Measurements from ENCODE around the gene SQOR.

The SQOR gene

GRCh38 chr15:45635191-45635638 is 386 bp downstream of the SQOR start:
- DNase-seq = peak; percentile 79

DNA sequence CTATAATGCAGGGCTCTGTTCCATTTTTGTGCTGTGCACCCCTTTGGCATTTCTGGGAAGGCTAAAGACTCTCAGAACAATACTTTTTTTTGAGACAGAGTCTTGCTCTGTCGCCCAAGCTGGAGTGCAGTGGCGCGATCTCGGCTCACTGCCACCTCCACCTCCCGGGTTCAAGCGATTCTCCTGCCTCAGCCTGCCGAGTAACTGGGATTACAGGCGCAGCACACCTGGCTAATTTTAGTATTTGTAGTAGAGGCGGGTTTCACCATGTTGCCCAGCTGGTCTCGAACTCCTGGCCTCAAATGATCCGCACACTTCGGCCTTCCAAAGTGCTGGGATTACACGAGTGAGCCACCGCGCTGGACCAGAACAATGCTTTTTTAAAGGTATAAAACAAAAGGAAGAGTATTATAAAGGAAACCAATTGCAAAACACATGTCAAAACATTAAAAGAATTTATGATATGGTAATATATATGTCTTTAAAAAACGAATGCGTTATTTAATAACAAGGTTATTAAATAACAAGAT is 999 bp downstream of the SQOR start:
- no peak for DNase-seq

- DNase-seq = no peak
These were observed 2.3 kb downstream of the SQOR start for GRCh38 chr15:45637141-45637540.

- peak; percentile 90 for DNase-seq
These were observed 2.8 kb downstream of the SQOR start for GRCh38 chr15:45637552-45638033.

GRCh38 chr15:45640616-45641015 is 5.8 kb downstream of the SQOR start:
- DNase-seq = peak; percentile 25

DNA sequence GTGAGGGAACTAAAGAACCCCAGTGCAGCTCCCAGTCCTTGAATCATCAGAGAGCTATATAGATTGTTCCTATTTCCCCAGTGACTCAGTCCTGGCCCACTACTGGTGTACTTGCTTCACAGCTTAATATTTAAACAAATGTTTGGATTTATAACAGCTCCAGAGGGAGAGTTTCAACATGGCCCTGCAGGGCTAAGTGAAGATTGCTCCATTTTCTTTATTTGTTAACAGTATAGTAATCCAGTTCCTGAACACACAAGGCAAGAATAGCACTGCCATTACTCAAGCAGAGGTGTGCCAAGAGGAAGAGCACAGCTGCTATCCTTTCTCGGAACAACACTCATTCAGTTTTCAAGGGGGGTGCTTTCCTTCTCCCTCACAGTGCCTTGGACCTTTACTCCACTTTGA is 6.5 kb downstream of the SQOR start:
- peak; percentile 53 for DNase-seq

DNA sequence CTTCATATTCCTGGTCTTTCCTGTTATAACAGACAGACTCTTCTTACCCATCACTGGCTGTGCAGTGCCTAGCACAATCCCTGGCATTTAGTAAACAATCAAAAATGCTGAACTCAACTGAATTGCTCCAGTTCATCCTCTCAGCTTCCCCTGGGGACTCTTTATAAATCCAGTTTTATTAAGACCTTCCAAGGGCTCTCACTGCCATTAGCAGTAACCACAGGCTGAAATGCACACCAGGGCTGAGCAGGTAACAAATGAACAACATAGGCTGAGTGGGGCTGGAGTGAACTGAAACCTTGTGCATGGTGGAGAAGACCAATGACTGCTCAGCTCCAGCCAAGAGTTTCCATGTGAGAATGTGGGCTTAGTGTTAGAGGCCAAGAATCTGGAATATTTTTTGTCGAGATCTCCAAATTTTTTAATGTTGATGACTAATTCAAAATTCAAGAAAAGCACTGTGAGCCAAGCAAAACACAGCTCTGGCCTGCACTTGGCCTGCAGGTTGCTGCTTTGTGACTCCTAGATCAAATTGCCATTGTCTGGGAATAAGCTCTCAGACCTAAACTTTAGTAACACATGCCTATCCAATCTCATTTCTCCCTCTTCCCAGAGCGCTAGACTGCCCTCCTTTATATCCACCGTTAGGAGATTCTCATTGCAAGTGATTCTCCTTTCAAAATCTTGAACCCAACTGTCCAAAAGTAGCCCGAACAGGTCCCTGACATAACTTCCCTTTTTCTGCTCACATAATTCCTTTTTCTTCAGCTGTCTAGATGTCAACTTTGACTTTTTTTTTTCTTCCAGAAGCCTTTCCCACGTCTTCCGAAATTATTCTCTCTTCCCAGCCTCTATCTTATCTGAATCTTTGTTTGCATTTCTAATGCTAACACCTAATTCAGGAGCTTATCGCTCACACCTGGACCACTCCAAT is 7.4 kb downstream of the SQOR start:
- DNase-seq = no peak

- peak; percentile 21 for DNase-seq
These were observed 9.6 kb downstream of the SQOR start for GRCh38 chr15:45644437-45644836.

- DNase-seq = peak; percentile 84
These were observed 10.5 kb downstream of the SQOR start for GRCh38 chr15:45645026-45645980.

- peak; percentile 69 for DNase-seq
These were observed 11.4 kb downstream of the SQOR start for GRCh38 chr15:45646220-45646619.

- no peak for DNase-seq
These were observed 13.0 kb downstream of the SQOR start for GRCh38 chr15:45647828-45648227.

- DNase-seq = peak; percentile 32
These were observed 13.8 kb downstream of the SQOR start for GRCh38 chr15:45648521-45649200.

DNA sequence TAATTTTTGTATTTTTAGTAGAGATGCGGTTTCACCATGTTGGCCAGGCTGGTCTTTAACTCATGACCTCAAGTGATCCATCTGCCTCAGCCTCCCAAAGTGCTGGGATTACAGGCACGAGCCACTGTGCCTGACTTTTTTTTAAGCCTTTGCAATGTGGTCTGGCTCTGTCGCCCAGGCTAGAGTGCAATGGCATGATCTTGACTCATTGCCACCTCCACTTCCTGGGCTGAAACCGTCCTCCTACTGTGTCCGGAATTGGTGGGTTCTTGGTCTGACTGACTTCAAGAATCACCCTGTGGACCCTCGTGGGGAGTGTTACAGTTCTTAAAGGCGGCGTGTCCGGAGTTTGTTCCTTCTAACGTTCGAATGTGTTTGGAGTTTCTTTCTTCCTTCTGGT is 15.2 kb downstream of the SQOR start:
- peak; percentile 72 for DNase-seq

DNA sequence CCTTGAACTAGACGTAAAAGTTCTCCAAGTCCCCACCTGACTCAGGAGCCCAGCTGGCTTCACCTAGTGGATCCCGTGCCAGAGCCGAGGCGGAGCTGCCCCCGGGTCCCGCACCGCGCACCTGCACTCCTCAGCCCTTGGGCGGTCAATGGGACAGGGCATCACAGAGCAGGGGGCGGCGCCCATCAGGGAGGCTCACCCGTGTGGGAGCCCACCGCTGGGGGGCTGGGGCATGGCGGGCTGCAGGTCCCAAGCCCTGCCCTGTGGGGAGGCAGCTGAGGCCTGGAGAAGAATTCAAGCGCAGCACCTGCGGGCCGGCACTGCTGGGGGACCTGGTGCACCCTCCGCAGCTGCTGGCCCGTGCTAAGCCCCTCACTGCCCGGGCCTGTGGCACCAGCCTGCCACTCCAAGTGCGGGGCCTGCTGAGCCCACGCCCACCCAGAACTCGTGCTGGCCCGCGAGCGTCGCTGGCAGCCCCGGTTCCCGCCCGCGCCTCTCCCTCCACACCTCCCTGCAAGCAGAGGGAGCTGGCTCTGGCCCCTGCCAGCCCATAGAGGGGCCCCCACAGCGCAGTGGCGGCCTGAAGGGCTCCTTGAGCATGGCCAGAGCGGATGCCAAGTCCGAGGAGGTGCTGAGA is 16.2 kb downstream of the SQOR start:
- no peak for DNase-seq

- DNase-seq = no peak
These were observed 19.0 kb downstream of the SQOR start for GRCh38 chr15:45653702-45654424.

DNA sequence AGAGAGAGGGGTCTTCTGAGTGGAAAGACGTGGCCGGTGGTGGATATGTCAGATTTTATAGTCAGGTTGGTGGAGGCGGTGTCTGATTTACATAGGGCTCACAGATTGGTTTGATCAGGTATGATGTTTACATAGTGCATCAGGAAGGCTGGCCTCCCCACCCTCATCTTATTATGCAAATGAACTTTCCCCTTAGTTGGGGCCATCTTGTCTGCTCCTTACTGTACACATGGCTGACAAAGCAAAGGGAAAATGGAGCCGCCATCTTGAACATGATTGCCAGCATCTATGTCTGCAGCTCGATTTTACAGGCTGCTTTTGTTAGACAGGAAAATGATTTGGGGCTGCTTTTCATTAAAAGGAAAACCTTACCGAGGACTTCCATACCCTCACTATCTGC is 19.9 kb downstream of the SQOR start:
- no peak for DNase-seq

- no peak for DNase-seq
These were observed 22.4 kb downstream of the SQOR start for GRCh38 chr15:45657254-45657653.

DNA sequence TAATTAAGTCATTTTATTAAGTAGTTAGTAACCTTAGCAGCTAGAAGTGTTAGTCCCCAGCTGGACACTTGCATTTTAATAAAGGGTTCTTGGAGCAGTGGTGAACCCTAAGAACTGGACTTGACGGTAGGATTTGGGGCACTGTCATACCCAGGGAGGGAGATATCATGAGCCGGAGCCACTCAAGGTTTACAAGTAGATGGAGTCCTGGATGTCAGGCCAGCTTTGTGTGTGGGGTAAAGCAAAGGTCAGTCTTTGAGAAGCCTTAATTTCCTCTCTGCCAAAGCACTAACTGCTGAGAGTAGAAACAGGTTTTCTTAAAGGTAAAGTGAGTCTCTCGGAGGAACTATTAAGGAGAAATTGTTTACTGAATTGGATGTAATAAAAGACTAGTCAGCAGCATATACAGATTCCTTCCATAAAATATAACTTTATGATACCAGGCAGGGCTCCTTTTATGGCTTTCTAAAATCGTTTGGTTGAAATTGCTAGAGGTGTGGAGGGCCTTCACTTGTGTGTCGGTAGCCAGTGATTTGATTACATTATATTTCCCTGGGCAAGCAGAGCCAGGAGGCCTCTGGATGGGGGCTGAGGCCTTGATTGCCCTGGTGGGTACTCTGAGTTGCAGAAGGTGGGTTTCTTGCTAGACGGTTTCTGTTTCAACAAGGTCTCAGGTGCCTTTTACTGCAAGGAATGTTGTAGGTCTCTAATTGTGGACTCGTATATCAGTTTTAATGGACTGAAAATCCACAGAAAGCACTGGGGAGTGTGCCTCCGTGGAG is 23.1 kb downstream of the SQOR start:
- DNase-seq = no peak

DNA sequence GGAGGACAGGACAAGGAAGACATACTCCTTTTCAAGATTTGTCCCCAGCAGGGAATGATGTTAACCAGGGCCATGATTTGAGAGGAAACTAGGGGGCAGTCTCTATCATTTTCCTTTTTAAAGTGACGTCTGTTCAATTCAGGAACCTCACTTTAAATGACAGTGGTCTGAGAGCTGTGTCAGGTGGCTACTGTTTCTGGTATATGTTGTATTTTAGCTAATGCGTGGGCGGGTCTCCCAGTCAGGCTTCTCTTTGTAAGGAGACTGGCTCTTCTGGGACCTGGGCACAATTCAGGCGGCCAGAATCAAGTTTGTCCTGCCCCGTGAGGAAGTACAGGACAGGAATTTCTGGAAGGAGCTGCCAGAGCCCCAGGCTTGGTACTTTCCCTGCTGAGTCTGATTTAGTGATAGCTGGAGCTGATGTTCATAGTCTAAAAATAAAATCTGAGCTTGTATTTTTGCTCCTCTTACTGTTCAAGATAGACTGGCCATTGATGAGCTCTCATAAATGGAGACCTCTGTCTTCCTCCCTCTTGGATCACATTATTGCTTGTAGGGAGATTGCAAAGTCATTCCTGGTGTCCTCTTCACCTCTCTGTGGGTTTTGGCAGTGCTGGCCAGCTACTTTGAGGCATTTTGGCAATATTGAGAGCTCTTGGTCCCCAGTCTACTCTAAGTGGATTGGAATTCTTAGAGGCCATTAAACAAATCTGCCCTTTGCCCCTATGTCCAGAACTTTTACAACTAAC is 25.6 kb downstream of the SQOR start:
- no peak for DNase-seq

DNA sequence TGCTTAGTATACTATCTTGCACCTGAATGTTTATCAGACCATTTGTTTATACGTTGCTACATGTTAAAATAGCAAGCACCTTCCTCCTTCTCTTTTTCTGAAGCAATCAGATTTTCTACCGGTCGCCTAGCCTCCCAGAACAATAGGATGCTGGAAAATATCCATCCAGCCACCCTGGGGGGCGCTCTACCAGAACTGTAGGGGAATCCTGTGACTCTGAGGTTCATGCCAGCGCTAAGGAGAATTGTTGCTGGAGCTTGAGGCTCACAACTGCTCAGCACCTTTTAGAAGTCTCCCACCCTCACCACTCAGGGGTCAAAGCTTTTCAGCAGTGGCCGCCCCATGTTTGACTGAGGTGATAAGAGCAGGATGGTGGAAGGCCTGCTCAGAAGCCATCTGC is 27.5 kb downstream of the SQOR start:
- DNase-seq = no peak

Data from activated CD4-positive, alpha-beta T cell treated with anti-CD3 and anti-CD28 coated beads, Interleukin-10, Interleukin-2, amounts not matched to agents 100 ng/mL and 50 ng/mL, durations not matched to agents 16 hours and 8 hours (primary cell).